Measurements from ENCODE around the gene QSER1.
A peak's percentile ranks its signal among the peaks of the same experiment; 100 is the strongest.
"Not testable (repeated sequence)": the region's sequence is repeated elsewhere in the genome, so short reads cannot be mapped to it uniquely, and the experiment has no call there.

The QSER1 gene

GRCh38 chr11:32931606-32932005 is 39.0 kb downstream of the QSER1 start:
- peak in 1 of 2 donors; percentile 8 for DNase-seq (ENCODE audit: low read depth in 2 of 2)
- no peak overlapping the region for H3K4me3 ChIP-seq (replicated peaks in 1 of 2; ENCODE audit: low read depth in 2 of 2, low read length in 2 of 2)
- TF ChIP-seq CTCF (IDR thresholded peaks at IDR 0.05; ENCODE audit: low read depth, low read length) = no peak

GRCh38 chr11:32932196-32932595 is 39.6 kb downstream of the QSER1 start:
- H3K4me3 ChIP-seq (replicated peaks in 1 of 2; ENCODE audit: low read depth in 2 of 2, low read length in 2 of 2) = no peak overlapping the region
- no peak for DNase-seq (ENCODE audit: low read depth in 2 of 2)
- TF ChIP-seq CTCF (IDR thresholded peaks at IDR 0.05; ENCODE audit: low read depth, low read length) = no peak

GRCh38 chr11:32935462-32936029 is 42.9 kb downstream of the QSER1 start:
- H3K4me3 ChIP-seq (replicated peaks in 1 of 2; ENCODE audit: low read depth in 2 of 2, low read length in 2 of 2) = no peak overlapping the region
- no peak for DNase-seq (ENCODE audit: low read depth in 2 of 2)
- TF ChIP-seq CTCF (IDR thresholded peaks at IDR 0.05; ENCODE audit: low read depth, low read length) = no peak

- not testable (repeated sequence) for DNase-seq (ENCODE audit: low read depth in 2 of 2); H3K4me3 ChIP-seq (replicated peaks in 1 of 2; ENCODE audit: low read depth in 2 of 2, low read length in 2 of 2)
Observed at GRCh38 chr11:32936178-32936577, 43.6 kb downstream of the QSER1 start.

- H3K4me3 ChIP-seq (replicated peaks in 1 of 2; ENCODE audit: low read depth in 2 of 2, low read length in 2 of 2); DNase-seq (ENCODE audit: low read depth in 2 of 2): not testable (repeated sequence)
Observed at GRCh38 chr11:32937283-32937682, 44.7 kb downstream of the QSER1 start.

- DNase-seq (ENCODE audit: low read depth in 2 of 2) = no peak
- no peak overlapping the region for H3K4me3 ChIP-seq (replicated peaks in 1 of 2; ENCODE audit: low read depth in 2 of 2, low read length in 2 of 2)
- no peak for TF ChIP-seq CTCF (IDR thresholded peaks at IDR 0.05; ENCODE audit: low read depth, low read length)
Observed at GRCh38 chr11:32939046-32939445, 46.4 kb downstream of the QSER1 start.

GRCh38 chr11:32939866-32940265 is 47.3 kb downstream of the QSER1 start:
- no peak overlapping the region for H3K4me3 ChIP-seq (replicated peaks in 1 of 2; ENCODE audit: low read depth in 2 of 2, low read length in 2 of 2)
- TF ChIP-seq CTCF (IDR thresholded peaks at IDR 0.05; ENCODE audit: low read depth, low read length) = no peak
- DNase-seq (ENCODE audit: low read depth in 2 of 2) = no peak

- no peak for TF ChIP-seq CTCF (IDR thresholded peaks at IDR 0.05; ENCODE audit: low read depth, low read length)
- H3K4me3 ChIP-seq (replicated peaks in 1 of 2; ENCODE audit: low read depth in 2 of 2, low read length in 2 of 2) = no peak overlapping the region
- no peak for DNase-seq (ENCODE audit: low read depth in 2 of 2)
Observed at GRCh38 chr11:32940865-32941264, 48.3 kb downstream of the QSER1 start.
